Activated CD8-positive, alpha-beta memory T cell treated with anti-CD3 and anti-CD28 coated beads, Interleukin-2, amount 50 U/mL, for 1 hour (primary cell): Measurements from ENCODE around the gene SLC38A1.
"Not testable (repeated sequence)": the region's sequence is repeated elsewhere in the genome, so short reads cannot be mapped to it uniquely, and the experiment has no call there.

Experiments
- DNase-seq: peaks from one replicate; pipeline ENCODE4 v3.0.0-alpha.2; 2020; ENCODE audit errors: extremely low read depth

Gene SLC38A1

DNA sequence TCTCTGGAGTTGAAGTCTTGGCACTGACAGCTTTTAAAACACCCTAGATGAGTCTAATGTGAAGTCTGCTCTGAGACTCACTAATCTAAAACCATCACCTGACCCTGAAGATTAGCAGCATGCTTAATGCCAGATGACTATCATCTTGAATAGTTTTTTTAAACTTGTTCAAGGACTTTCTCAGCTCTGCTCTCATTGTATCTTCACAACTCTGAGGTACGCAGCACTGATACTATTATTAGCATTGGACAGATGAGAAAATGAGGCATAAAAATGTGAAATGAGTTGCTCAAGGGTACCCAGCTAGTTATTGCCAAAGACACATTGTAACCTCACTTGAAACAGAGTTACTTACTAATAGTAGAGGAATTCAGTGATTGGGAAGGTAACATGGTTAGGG is 4.8 kb downstream of the SLC38A1 start:
- DNase-seq: no peak

DNA sequence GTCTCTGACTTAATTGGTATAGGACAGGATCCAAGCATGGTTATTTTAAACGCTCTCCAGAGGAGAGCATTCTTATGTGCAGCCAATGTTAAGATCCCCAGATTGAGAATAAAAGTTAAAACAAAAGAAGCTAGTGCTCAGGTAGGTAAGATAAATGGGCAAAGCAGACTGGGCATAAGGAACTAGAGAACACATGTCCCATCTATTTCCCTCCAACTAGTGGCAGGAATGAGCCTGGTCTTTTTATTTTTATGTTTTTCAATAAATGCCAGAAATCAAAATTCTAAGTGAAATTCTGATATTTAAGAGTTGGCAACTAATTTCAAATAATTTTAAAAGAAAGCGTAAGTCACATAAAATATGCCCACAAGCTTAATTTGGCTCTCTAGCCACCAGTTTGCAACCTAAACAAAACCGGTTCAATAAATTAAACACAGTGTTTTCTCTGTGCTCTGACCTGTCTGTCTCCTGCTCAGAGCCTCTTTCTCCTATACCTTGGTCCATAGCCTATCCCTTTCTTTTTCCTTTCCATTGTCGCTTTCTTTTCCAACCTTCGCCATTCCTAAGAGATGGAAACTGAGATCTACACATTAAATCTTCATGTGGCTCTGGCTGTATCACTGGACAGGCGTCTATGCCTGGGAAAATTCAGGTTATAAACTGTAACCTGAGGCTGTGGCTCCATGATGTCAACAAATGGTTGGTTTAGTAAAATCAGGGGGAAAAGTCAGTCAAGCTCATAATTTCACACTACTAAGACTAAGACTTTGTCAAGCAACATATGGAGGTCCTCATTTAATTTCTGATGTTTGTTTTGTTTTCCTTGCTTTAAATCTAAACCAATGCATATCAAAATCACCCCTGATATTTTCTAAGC is 5.5 kb downstream of the SLC38A1 start:
- DNase-seq: no peak

DNA sequence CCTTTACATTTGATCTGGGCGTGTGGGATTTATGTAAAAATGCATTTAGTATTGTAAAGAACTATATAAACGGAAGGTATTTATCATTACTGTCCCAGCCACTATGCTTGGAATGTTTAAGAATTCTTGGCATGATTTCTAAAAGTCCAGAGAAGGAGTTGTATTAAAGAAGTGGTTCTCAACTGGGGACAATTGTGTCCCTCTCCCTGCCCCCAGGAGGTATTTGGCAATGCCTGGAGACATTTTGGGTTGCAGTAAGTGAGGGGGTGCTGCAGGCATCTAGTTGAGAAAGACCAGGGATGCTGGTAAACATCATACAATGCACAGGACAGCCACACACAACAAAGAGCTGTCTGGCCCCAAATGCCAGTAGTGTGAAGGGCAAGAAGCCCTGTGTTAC is 7.2 kb downstream of the SLC38A1 start:
- no peak for DNase-seq

DNA sequence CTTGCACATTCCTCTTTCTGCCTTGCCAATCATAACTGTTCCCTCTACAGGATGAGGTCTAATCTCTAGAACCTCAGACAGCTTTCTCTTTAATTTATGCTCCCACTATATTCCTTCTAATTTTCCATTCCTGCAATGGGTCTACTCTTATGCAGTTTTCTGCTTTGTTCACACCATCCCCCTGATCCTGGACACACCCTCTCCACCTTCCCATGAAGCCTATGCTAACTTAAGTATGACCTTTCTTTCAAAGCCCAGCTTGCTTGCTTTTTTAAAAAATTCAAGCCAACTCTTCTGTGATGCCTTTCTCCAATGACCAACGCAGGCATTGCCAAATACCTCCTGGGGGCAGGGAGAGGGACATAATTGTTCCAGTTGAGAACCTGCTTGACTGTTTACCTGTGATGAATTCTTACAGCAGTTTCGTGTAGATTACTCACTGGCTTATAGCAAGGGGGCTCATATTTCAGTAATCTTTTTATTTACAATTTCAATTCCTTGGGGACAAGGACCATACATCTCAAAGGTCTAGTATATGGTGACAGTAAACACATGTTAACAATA is 7.8 kb downstream of the SLC38A1 start:
- DNase-seq: no peak

DNA sequence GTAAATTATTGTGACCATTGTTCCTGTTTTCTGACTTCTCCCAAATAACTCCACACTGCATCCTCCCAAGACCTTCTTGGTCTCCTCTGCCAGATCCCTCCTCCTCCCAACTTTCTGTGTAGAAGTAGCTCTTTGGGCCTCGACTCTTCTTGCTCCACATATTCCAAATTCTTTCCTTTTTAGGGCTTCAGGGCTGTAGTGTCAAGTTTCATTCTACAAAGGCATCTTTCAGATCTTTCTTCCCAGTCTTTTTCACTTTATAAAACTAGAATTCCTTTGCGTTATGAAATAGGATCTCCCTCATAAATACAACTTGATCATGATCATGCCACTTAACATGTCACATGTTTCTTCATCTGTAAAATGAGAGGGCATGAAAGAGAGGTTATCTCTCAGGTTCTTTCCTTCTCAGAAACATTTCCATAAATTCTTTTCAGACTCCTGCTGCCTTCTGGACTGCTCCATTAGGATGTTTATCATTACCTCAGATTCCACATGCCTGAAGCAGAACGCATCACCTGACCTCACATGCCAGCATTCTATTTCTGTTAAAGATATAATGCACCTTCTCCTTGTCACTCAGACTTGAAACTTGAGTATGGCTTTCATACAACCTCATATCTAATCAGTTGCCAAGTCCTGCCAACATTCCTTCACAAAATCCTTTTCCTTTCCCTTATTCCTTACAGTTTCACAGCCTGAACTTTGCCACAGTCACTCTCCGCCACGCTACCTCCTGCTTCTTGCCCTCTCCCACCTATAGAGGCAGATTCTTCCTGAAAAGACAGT is 8.5 kb downstream of the SLC38A1 start:
- DNase-seq: no peak

DNA sequence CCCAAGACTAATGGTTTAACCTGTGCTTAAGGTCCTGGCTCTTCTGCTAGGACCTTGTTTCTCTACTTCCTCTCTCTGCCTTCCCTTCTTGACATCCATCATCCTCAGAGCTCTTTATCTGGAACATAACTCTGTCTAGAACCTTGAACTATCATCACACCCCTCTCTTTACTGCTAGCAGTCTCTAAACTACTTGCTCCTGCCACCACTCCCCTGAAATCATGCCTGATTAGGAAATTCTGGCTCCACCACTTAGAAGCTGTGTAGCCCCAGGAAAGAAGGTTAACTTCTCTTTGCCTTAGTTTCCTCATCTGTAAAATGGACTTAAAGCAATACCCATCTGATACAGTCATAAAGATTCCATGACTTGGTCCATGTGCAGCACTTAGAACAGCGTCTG is 9.1 kb downstream of the SLC38A1 start:
- DNase-seq: no peak

DNA sequence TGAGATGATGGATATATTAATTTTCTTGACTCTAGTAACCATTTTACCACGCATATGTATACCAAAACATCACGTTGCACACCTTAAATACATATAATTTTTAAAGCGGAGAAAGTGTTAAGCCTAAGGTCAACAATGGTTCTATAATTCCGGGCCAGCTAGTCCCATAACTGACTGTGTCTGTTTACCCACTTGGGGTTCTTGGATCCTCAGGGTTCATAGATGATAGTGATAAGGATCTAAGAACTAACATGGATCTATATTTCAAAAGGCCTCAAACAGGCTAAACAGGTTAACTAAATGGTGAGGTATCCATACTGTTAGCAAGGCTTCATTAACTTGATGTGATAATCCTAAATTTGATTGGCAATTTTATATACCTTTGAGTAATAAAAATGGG is 9.8 kb downstream of the SLC38A1 start:
- no peak for DNase-seq

DNA sequence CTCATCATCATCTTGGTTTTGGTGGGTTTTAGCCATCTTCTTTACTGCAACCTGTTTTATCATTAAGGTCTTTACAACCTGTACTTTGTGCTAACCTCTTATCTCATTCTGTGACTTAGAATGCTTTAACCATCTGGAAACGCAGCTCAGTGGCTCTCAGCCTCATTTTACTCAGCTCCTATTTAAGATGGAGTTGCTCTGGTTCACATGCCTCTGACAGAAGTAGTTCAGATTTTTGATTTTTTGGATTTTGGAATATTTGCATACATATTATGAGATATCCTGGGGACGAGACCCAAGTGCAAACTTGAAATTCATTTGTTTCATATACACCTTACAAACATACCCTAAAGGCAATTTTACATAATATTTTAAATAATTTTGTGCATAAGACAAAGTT is 10.7 kb downstream of the SLC38A1 start:
- DNase-seq: no peak

DNA sequence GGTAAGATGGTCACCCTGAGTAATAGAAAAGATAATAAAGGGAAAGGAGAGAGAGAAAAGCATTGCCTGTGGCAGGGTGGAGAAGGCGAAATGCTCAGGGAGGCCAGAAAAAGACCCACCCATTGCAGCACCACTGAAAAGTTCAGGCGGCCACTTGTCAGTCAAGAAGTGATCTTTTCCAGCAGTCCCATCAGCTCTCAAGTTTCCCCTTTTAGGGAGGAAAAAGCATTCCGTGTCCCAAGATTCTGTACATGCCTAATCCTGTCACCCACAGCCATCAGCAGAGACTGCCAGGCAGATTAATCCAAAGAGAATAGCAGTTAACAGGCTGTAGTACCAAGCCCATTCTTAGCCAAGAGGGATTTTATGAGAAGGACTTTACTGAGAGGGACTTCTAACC is 11.9 kb downstream of the SLC38A1 start:
- DNase-seq: no peak

DNA sequence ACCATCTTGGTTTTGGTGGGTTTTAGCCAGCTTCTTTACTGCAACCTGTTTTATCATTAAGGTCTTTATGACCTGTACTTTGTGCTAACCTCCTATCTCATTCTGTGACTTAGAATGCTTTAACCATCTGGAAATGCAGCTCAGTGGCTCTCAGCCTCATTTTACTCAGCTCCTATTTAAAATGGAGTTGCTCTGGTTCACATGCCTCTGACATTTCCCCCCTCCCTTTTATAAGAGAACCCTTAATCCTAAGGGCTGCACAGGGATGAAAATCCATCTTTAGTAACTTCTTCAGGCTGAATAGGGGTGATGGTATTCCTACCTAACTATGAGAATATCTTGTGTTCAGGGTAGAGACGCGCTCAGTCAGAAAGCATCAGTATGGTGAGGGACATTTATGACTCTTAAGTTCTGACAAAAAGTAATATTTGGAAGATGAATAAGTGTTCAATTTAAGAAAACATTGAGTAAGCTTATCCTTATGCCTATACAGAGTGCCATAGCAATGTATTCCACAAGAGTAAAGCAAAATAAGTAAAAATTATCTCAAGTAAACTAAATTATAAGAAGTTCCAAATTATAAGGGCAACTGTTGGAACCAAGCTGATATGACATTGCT is 15.2 kb downstream of the SLC38A1 start:
- DNase-seq: no peak

DNA sequence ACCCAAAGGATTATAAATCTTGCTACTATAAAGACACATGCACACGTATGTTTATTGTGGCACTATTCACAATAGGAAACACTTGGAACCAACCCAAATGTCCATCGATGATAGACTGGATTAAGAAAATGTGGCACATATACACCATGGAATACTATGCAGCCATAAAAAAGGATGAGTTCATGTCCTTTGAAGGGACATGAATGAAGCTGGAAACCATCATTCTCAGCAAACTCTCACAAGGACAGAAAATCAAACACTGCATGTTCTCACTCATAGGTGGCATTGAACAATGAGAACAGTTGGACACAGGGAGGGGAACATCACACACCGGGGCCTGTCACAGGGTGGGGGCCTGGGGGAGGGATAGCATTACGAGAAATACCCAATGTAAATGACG is 16.8 kb downstream of the SLC38A1 start:
- not testable (repeated sequence) for DNase-seq

DNA sequence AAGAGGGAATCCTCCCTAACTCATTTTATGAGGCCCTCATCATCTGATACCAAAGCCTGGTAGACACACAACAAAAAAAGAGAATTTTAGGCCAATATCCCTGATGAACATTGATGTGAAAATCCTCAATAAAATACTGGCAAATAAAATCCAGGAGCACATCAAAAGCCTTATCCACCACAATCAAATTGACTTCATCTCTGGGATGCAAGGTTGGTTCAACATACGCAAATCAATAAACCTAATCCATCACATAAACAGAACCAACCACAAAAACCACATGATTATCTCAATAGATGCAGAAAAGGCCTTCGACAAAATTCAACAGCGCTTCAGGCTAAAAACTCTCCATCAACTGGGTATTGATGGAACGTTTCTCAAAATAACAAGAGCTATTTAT is 18.9 kb downstream of the SLC38A1 start:
- not testable (repeated sequence) for DNase-seq

DNA sequence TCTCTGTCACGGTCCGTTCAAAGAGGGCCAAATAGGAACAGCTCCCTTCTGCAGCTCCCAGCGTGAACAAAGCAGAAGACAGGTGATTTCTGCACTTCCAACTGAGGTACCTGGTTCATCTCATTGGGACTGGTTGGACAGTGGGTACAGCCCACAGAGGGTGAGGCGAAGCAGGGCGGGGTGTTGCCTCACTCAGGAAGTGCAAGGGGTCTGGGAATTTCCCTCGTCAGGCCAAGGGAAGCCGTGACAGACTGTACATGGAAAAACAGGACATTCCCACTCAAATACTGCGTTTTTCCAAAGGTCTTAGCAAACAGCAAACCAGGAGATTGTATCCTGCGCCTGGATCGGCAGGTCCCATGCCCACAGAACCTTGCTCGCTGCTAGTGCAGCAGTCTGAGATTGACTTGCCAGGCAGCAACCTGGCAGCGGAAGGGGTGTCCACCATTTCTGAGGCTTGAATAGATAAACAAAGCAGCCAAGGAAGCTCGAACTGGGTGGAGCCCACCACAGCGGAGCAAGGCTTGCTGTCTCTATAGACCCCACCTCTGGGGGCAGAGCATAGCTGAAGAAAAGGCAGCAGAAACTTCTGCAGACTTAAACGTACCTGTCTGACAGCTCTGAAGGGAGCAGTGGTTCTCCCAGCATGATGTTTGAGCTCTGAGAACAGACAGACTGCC is 22.7 kb downstream of the SLC38A1 start:
- DNase-seq: no peak

DNA sequence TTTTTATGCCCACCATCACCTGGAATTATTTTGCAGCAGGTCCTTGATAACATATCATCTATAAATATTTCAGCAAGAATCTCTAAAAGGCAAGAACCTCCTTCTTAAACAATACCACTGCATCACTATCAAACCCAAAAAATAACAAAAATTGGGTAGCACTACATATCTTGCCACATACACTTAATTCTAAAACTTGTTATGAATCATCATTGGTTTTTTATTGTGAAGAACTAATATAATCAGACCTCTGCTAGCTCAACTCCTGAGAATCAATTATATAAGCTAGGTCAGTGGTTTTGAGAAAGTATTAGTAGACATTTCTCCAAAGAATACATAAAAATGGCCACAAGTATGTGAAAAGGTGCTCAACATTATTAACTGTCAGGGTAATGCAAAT is 23.8 kb downstream of the SLC38A1 start:
- DNase-seq: no peak

DNA sequence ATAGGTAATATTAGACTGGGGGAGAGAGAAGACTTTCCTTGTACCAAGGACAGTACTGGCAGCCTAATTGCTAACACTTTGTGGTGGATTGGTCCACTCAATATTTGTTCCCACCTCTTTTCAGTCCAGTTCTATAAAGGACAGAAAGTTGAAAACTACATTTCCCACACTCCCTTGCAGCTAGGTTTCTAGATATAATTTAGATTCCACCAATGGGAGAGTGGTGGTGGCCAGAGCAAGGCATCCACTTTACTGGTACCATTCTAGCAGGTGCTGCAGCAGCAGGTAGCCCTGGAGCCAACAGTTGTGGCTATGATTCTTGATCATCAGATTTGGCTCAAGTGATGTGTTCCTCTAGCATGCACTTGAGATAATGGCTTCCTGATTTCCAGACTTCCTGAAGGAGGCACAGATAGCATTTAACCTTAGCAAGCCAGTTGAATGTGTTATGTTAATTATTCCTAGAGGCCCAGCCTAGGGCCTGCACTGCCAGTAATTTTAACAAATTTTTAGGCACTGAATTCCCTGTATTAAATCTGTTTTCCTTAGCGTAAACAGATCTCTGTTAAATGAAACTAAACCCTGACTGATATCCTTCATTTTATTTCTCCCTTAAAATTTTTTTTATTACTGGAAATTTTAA is 24.4 kb downstream of the SLC38A1 start:
- DNase-seq: no peak

DNA sequence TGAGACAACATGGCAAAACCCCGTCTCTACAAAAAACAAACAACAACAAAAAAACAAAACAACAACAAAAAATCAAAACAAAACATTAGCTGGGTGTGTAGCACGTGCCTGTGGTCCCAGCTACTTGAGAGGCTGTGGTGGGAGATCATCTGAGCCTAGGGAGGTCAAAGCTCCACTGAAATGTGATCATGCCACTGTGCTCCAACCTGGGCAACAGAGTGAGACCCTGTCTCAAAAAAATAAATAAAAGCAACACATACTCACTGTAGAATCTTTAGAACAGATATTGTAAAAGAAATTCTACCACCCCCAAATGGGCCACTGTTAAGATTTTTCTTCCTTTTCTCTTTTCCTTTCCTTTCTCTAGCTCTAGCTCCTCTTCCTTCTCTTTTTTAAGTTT is 26.3 kb downstream of the SLC38A1 start:
- no peak for DNase-seq

DNA sequence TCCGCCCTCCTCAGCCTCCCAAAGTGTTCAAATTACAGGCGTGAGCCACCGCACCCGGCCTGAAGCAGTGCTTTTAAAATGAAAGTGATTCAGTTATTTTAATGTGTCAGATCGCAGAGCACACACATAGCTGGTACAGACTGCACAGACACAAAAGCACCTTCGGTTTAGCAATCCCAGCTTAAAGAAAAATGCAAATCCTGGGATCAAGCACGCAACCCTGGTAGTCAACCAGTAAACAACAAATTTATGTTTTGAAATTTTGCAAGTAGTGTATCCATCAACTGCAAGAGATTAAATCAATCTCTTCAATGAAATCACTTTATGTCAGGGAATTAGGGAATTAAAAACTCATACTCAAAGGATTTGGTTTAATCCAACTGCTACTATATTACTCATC is 28.4 kb downstream of the SLC38A1 start:
- DNase-seq: no peak

DNA sequence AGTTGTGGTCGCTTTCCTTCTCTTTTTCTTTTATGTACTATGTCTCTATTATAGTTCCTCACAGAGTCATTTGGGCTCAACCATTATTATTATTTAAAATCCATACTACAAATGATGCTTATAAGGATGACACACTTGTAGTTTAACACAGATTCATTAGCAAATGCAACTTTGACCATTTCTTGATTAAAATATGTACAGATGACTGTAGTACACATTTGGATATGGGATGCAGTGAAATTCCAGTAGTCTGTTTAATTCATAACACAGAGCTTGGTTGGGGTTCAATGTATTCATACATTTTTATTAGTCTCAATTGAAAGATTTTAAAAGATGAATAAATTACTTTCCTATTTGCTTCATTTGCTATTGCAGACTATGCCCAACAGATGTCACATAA is 30.0 kb downstream of the SLC38A1 start:
- DNase-seq: no peak

DNA sequence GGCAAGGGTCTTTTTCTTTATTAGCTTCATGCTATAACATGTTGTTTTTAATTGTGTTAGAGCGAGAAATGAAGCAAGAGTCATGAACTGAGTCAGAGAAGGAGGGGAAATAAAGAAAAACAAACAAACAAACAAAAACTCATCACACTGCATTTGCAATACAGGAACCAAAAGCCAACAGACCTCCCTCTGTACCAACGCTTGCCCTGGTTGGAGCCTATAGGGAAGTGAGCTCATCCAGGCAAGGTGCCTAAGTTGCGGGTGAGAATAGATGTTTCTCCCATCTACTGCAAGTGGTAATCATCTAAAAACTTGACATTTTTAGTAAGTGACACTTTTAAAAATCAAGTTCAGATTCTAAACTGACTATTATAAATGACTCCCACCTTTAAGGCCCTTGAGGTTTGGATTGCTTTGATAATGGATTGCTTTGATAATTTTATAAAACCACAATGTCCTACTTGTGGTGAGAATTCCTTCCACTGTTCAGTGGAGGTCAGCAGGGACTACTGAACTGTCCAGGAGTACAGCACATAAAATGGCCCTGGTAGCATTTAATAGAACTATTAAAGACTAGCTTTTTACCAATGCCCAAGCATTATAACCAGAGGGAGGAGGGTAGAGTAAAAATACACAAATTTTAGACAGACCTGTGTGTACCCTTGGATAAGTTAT is 31.3 kb downstream of the SLC38A1 start:
- no peak for DNase-seq

DNA sequence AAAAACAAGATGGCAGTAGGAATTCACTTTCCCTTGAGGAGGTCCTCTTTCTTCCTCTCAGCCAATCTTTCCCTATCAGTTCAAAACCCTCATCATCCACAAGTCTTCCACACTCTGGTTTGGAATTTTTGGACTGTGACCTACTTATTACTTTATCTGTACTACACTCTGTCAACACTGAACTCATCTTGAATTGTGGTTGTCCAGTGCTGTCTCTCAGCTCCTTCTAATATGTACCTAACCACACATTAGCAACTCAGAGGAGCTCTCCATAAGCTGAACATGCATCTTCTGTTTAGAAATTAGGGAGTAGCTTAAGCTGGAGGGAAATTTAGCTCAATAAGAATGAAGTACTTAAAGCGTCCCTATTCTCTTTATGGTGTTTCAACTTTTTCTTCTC is 34.8 kb downstream of the SLC38A1 start:
- no peak for DNase-seq

DNA sequence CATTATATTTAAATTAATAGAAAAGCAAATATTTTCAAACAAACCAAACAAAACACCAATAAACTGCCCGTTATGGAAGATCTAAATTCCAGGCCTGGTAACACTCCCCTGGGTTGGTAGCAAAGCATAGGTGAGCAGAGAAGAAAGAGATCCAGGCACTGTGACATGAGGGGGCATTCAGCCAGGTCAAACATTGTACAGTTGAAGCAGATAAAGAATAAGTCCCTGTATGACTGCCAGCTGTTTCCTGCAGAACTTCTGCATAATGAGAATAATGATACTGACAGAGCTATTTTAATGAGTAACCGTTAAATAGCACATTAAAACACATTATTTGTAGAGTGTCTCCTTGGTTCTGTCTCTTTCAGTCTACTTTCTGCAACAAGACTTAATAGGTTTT is 35.4 kb downstream of the SLC38A1 start:
- DNase-seq: no peak
